SU-DHL-6 (cell line): Measurements from ENCODE around the gene MCF2L2.

ENCODE experiments used
- H2AFZ ChIP-seq: fragments of 200-600 bp; sonication (generic); 2 replicates; pipeline ENCODE4 v1.6.1; 2014; ENCODE audit warnings: low read depth, mild to moderate bottlenecking, moderate library complexity, mixed read lengths, antibody characterized with exemption, low read length; ENCODE audit not compliant: severe bottlenecking
- H3F3A ChIP-seq: fragments of 200-600 bp; shearing (Covaris generic); 2 replicates; pipeline ENCODE4 v1.6.0; 2016; ENCODE audit warnings: antibody characterized with exemption, mild to moderate bottlenecking; ENCODE audit not compliant: insufficient read depth
- H3K27ac ChIP-seq: fragments of 200-600 bp; sonication (generic); 2 replicates; pipeline ENCODE4 v1.5.1; 2016; ENCODE audit warnings: low read depth, mild to moderate bottlenecking, low read length, moderate library complexity, mixed read lengths
- H3K27me3 ChIP-seq: fragments of 200-600 bp; sonication (generic), shearing (Covaris generic); 2 replicates; pipeline ENCODE4 v1.6.0; 2014; ENCODE audit warnings: mild to moderate bottlenecking, low read length
- H3K36me3 ChIP-seq: fragments of 200-600 bp; sonication (generic); 2 replicates; pipeline ENCODE4 v1.6.1; 2014; ENCODE audit warnings: mild to moderate bottlenecking, low read length, mixed read lengths
- H3K4me2 ChIP-seq: fragments of 300-600, 200-600 bp; shearing (Covaris generic), sonication (generic); 2 replicates; pipeline ENCODE4 v1.6.0; 2014; ENCODE audit warnings: low read length, low read depth, mild to moderate bottlenecking; ENCODE audit not compliant: poor library complexity, severe bottlenecking
- H3K4me3 ChIP-seq: fragments of 200-600 bp; sonication (generic); 2 replicates; pipeline ENCODE4 v1.5.1; 2014; ENCODE audit warnings: antibody characterized with exemption, low read length, mild to moderate bottlenecking, mixed read lengths; ENCODE audit not compliant: insufficient read depth, poor library complexity, severe bottlenecking
- H3K79me2 ChIP-seq: fragments of 200-600 bp; sonication (generic); 2 replicates; pipeline ENCODE4 v1.6.1; 2014; ENCODE audit warnings: mild to moderate bottlenecking, low read length, moderate library complexity; ENCODE audit not compliant: insufficient read depth
- H3K9ac ChIP-seq: fragments of 200-600 bp; sonication (generic); 2 replicates; pipeline ENCODE4 v1.7.0; 2014; ENCODE audit warnings: mild to moderate bottlenecking, low read length
- H3K9me2 ChIP-seq: fragments of 200-600 bp; sonication (generic); replicated peaks from 2 replicates; pipeline ENCODE4 v1.6.1; 2014; ENCODE audit warnings: low read length; ENCODE audit not compliant: insufficient read depth
- H3K9me3 ChIP-seq: fragments of 200-600 bp; sonication (generic); 2 replicates; pipeline ENCODE4 v1.6.1; 2014; ENCODE audit warnings: low read length, mixed read lengths; ENCODE audit not compliant: insufficient read depth
- H4K20me1 ChIP-seq: fragments of 200-600 bp; sonication (generic); 2 replicates; pipeline ENCODE4 v1.6.1; 2014; ENCODE audit warnings: low read depth, mild to moderate bottlenecking, antibody characterized with exemption, low read length, moderate library complexity, mixed read lengths
- EZH2phosphoT487 ChIP-seq: fragments of 200-600 bp; sonication (generic), shearing (Covaris generic); conservative IDR thresholded peaks from 2 replicates; pipeline ENCODE4 v1.6.1; 2018; ENCODE audit warnings: mild to moderate bottlenecking, antibody characterized with exemption, low read length, moderate library complexity, mixed read lengths
- TF ChIP-seq, protein P1 (sequence below): fragments of 200-600 bp; sonication (generic); IDR thresholded peaks from one replicate; pipeline ENCODE4 v1.5.1; 2017; ENCODE audit warnings: antibody characterized with exemption, mild to moderate bottlenecking, low read length, moderate library complexity; ENCODE audit not compliant: insufficient read depth, poor library complexity, severe bottlenecking

Gene MCF2L2

DNA sequence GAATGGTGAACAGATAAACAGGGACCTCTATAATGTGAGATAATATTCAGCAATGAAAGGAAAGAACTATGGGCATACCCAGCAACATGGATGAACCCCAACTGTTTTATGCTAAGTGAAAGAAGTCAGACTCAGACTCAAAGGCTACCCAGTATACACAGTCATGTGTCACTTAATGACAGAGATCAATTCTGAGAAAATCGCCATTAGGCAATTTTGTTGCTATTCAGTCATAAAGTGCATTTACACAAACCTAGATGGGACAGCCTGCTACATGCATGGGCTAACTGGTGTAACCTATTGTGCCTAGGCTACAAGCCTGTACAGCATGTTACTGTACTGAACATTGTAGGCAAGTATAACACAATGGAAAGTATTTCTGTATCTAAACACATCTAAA is 98.9 kb downstream of the MCF2L2 start:
- no peaks in the 10 kb centered on the region for H3K9me2 ChIP-seq
- no peaks in the 10 kb centered on the region for H3K79me2 ChIP-seq
- TF ChIP-seq, protein P1, sequence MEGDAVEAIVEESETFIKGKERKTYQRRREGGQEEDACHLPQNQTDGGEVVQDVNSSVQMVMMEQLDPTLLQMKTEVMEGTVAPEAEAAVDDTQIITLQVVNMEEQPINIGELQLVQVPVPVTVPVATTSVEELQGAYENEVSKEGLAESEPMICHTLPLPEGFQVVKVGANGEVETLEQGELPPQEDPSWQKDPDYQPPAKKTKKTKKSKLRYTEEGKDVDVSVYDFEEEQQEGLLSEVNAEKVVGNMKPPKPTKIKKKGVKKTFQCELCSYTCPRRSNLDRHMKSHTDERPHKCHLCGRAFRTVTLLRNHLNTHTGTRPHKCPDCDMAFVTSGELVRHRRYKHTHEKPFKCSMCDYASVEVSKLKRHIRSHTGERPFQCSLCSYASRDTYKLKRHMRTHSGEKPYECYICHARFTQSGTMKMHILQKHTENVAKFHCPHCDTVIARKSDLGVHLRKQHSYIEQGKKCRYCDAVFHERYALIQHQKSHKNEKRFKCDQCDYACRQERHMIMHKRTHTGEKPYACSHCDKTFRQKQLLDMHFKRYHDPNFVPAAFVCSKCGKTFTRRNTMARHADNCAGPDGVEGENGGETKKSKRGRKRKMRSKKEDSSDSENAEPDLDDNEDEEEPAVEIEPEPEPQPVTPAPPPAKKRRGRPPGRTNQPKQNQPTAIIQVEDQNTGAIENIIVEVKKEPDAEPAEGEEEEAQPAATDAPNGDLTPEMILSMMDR, result no peak
- no peak for TF ChIP-seq EZH2phosphoT487
- H2AFZ ChIP-seq, result no peak overlapping the region
- no peak overlapping the region for H3K27ac ChIP-seq
- no peak overlapping the region for H3K4me3 ChIP-seq
- no peaks in the 10 kb centered on the region for H3K9me3 ChIP-seq
- H3K4me2 ChIP-seq, result no peak overlapping the region
- no peaks in the 10 kb centered on the region for H3K27me3 ChIP-seq
- H3F3A ChIP-seq, result no peaks in the 10 kb centered on the region
- no peak overlapping the region for H3K9ac ChIP-seq
- no peaks in the 10 kb centered on the region for H4K20me1 ChIP-seq
- H3K36me3 ChIP-seq, result no peaks in the 10 kb centered on the region

DNA sequence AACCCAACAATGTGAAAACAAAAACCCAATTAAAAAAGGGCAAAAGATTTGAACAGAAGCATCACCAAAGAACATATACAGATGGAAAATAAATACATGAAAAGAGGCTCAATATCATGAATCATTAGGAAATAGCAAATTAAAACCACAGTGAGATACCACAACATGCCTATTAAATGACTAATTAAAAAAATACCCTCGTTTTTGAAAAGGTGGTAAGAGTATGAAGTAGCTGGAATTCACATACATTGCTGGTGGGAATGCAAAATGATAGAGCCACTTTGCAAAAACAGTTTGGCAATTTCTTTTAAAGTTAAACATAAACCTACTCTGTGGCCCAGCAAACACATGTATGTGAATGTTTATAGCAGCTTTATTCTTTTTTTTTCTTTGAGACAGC is 99.6 kb downstream of the MCF2L2 start:
- no peaks in the 10 kb centered on the region for H3F3A ChIP-seq
- no peaks in the 10 kb centered on the region for H4K20me1 ChIP-seq
- H3K27ac ChIP-seq, result no peak overlapping the region
- H3K9ac ChIP-seq, result no peak overlapping the region
- no peak for TF ChIP-seq EZH2phosphoT487
- TF ChIP-seq, protein P1, result no peak
- H3K4me2 ChIP-seq, result no peak overlapping the region
- H3K9me3 ChIP-seq, result no peaks in the 10 kb centered on the region
- H3K36me3 ChIP-seq, result no peaks in the 10 kb centered on the region
- no peaks in the 10 kb centered on the region for H3K79me2 ChIP-seq
- no peaks in the 10 kb centered on the region for H3K9me2 ChIP-seq
- H2AFZ ChIP-seq, result no peak overlapping the region
- no peak overlapping the region for H3K4me3 ChIP-seq
- no peaks in the 10 kb centered on the region for H3K27me3 ChIP-seq

DNA sequence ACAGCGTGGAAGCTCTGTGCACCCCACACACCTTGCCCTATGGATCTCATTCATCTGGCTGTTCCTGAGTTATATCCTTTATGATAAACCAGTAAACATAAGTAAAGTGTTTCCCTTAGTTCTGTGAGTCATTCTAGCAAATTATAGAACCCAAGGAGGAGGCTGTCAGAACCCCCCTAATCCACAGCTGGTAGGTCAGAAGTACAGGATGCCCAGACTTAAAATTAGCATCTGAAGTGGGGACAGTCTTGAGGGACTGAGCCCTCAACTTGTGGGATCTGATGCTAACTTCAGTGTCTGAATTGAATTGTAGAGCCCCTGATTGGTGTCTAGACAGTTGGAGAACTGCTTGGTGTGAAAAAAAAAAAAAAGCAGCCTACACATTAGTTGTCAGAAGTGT is 100.3 kb downstream of the MCF2L2 start:
- Histone ChIP-seq H3F3A (no peaks in the 10 kb centered on the region), H3K79me2 (no peaks in the 10 kb centered on the region), H3K4me3 (no peak overlapping the region), H4K20me1 (no peaks in the 10 kb centered on the region), H3K9me3 (no peaks in the 10 kb centered on the region), H3K4me2 (no peak overlapping the region), H3K27ac (no peak overlapping the region), H3K36me3 (no peaks in the 10 kb centered on the region), H2AFZ (no peak overlapping the region), H3K9ac (no peak overlapping the region), H3K9me2 (no peaks in the 10 kb centered on the region), H3K27me3 (no peaks in the 10 kb centered on the region)
- TF ChIP-seq EZH2phosphoT487, result no peak
- TF ChIP-seq, protein P1, result no peak

DNA sequence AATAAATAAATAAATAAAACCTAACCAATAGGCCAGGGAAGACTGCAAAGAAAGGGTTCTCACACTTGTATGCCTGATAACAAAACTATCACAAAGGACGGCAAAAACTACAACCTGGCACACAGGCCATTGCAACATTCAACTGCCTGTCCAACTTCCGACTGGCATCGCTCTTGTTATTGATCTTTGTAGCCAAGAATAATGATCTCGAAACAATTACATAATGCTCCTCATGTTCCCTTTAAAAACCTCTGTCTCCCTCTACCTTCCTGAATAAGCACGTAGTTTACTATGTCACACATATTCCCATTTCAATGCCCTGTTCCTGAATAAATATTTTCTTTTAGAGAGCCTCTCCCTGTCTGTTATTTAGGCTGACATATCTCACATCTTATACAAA is 101.1 kb downstream of the MCF2L2 start:
- Histone ChIP-seq H3K27me3 (no peaks in the 10 kb centered on the region), H3K9me3 (no peaks in the 10 kb centered on the region), H3K27ac (no peak overlapping the region), H4K20me1 (no peaks in the 10 kb centered on the region), H3K4me3 (no peak overlapping the region), H3K4me2 (no peak overlapping the region), H3K9ac (no peak overlapping the region), H2AFZ (no peak overlapping the region), H3K79me2 (no peaks in the 10 kb centered on the region), H3F3A (no peaks in the 10 kb centered on the region), H3K36me3 (no peaks in the 10 kb centered on the region), H3K9me2 (no peaks in the 10 kb centered on the region)
- no peak for TF ChIP-seq EZH2phosphoT487
- TF ChIP-seq, protein P1, result no peak
